ENCODE measurements around the gene ADGRL3. TPM values are rescaled to one million over a fixed set of nuclear protein-coding genes. Genes with fewer than 3 reads are reported as not detected.

ADGRL3 gene
- polyA plus RNA-seq, 2 donors: 0.12 to 0.20 TPM

GRCh38 chr4:61462451-61463326 lies 262.6 kb downstream of the ADGRL3 start:
- no peaks in the 10 kb centered on the region for H3K4me1 ChIP-seq (ENCODE audit: control insufficient read depth in 2 of 2, insufficient read depth in 2 of 2, low read length in 1 of 2)
- peak overlapping the region; percentile 9 to 52 for H3K27ac ChIP-seq (ENCODE audit: low read depth in 2 of 2, low read length in 1 of 2)
- peak overlapping the region in 1 of 2 donors; percentile 8 for H3K4me3 ChIP-seq (ENCODE audit: low read depth in 1 of 2, low read length in 2 of 2)
- H3K9me3 ChIP-seq (ENCODE audit: control insufficient read depth in 2 of 2, insufficient read depth in 1 of 2, low read depth in 1 of 2, low read length in 1 of 2): no peaks in the 10 kb centered on the region
- H3K36me3 ChIP-seq (ENCODE audit: control insufficient read depth in 2 of 2, insufficient read depth in 2 of 2, low read length in 1 of 2): no peaks in the 10 kb centered on the region
- WGBS, 2 donors: 27 to 38% methylated on average over 5 of the region's 5 CpGs
- H3K27me3 ChIP-seq (ENCODE audit: control insufficient read depth in 1 of 2, insufficient read depth in 2 of 2, low read length in 2 of 2): no peaks in the 10 kb centered on the region

GRCh38 chr4:61468024-61468720 lies 268.0 kb downstream of the ADGRL3 start:
- no peak overlapping the region for H3K4me3 ChIP-seq (ENCODE audit: low read depth in 1 of 2, low read length in 2 of 2)
- WGBS, 2 donors: 50 to 60% methylated on average over 6 of the region's 6 CpGs
- H3K9me3 ChIP-seq (ENCODE audit: control insufficient read depth in 2 of 2, insufficient read depth in 1 of 2, low read depth in 1 of 2, low read length in 1 of 2): no peaks in the 10 kb centered on the region

GRCh38 chr4:61473306-61473705 lies 273.2 kb downstream of the ADGRL3 start:
- WGBS, 2 donors: 71 to 74% methylated on average over 3 of the region's 3 CpGs
- H3K27me3 ChIP-seq (ENCODE audit: control insufficient read depth in 1 of 2, insufficient read depth in 2 of 2, low read length in 2 of 2): no peaks in the 10 kb centered on the region
- no peak overlapping the region for H3K27ac ChIP-seq (ENCODE audit: low read depth in 2 of 2, low read length in 1 of 2)
- H3K4me1 ChIP-seq (ENCODE audit: control insufficient read depth in 2 of 2, insufficient read depth in 2 of 2, low read length in 1 of 2): no peaks in the 10 kb centered on the region
- no peaks in the 10 kb centered on the region for H3K9me3 ChIP-seq (ENCODE audit: control insufficient read depth in 2 of 2, insufficient read depth in 1 of 2, low read depth in 1 of 2, low read length in 1 of 2)
- H3K36me3 ChIP-seq (ENCODE audit: control insufficient read depth in 2 of 2, insufficient read depth in 2 of 2, low read length in 1 of 2): no peaks in the 10 kb centered on the region
- H3K4me3 ChIP-seq (ENCODE audit: low read depth in 1 of 2, low read length in 2 of 2): no peak overlapping the region

More at GRCh38 chr4:61468024-61468720, 268.0 kb downstream of the ADGRL3 start:
- Histone ChIP-seq H3K4me1 (ENCODE audit: control insufficient read depth in 2 of 2, insufficient read depth in 2 of 2, low read length in 1 of 2) (no peaks in the 10 kb centered on the region), H3K36me3 (ENCODE audit: control insufficient read depth in 2 of 2, insufficient read depth in 2 of 2, low read length in 1 of 2) (no peaks in the 10 kb centered on the region), H3K27me3 (ENCODE audit: control insufficient read depth in 1 of 2, insufficient read depth in 2 of 2, low read length in 2 of 2) (no peaks in the 10 kb centered on the region), H3K27ac (ENCODE audit: low read depth in 2 of 2, low read length in 1 of 2) (no peak overlapping the region)

- no peaks in the 10 kb centered on the region for H3K9me3 ChIP-seq (ENCODE audit: control insufficient read depth in 2 of 2, insufficient read depth in 1 of 2, low read depth in 1 of 2, low read length in 1 of 2)
- H3K27ac ChIP-seq (ENCODE audit: low read depth in 2 of 2, low read length in 1 of 2): no peak overlapping the region
- H3K36me3 ChIP-seq (ENCODE audit: control insufficient read depth in 2 of 2, insufficient read depth in 2 of 2, low read length in 1 of 2): no peaks in the 10 kb centered on the region
- no peaks in the 10 kb centered on the region for H3K4me1 ChIP-seq (ENCODE audit: control insufficient read depth in 2 of 2, insufficient read depth in 2 of 2, low read length in 1 of 2)
- no peak overlapping the region for H3K4me3 ChIP-seq (ENCODE audit: low read depth in 1 of 2, low read length in 2 of 2)
- no peaks in the 10 kb centered on the region for H3K27me3 ChIP-seq (ENCODE audit: control insufficient read depth in 1 of 2, insufficient read depth in 2 of 2, low read length in 2 of 2)
Measured at GRCh38 chr4:61478340-61478739, 278.2 kb downstream of the ADGRL3 start.

GRCh38 chr4:61485056-61485455 lies 284.9 kb downstream of the ADGRL3 start:
- no peaks in the 10 kb centered on the region for H3K36me3 ChIP-seq (ENCODE audit: control insufficient read depth in 2 of 2, insufficient read depth in 2 of 2, low read length in 1 of 2)
- no peaks in the 10 kb centered on the region for H3K9me3 ChIP-seq (ENCODE audit: control insufficient read depth in 2 of 2, insufficient read depth in 1 of 2, low read depth in 1 of 2, low read length in 1 of 2)
- no peaks in the 10 kb centered on the region for H3K27me3 ChIP-seq (ENCODE audit: control insufficient read depth in 1 of 2, insufficient read depth in 2 of 2, low read length in 2 of 2)
- WGBS, 2 donors: 92 to 93% methylated on average over 3 of the region's 3 CpGs
- H3K4me1 ChIP-seq (ENCODE audit: control insufficient read depth in 2 of 2, insufficient read depth in 2 of 2, low read length in 1 of 2): no peaks in the 10 kb centered on the region
- no peak overlapping the region for H3K4me3 ChIP-seq (ENCODE audit: low read depth in 1 of 2, low read length in 2 of 2)
- no peak overlapping the region for H3K27ac ChIP-seq (ENCODE audit: low read depth in 2 of 2, low read length in 1 of 2)

- 45 to 71% methylated on average over 3 of the region's 3 CpGs for WGBS, 2 donors
- no peaks in the 10 kb centered on the region for H3K4me1 ChIP-seq (ENCODE audit: control insufficient read depth in 2 of 2, insufficient read depth in 2 of 2, low read length in 1 of 2)
- no peak overlapping the region for H3K27ac ChIP-seq (ENCODE audit: low read depth in 2 of 2, low read length in 1 of 2)
- H3K9me3 ChIP-seq (ENCODE audit: control insufficient read depth in 2 of 2, insufficient read depth in 1 of 2, low read depth in 1 of 2, low read length in 1 of 2): no peaks in the 10 kb centered on the region
- H3K36me3 ChIP-seq (ENCODE audit: control insufficient read depth in 2 of 2, insufficient read depth in 2 of 2, low read length in 1 of 2): no peaks in the 10 kb centered on the region
- no peak overlapping the region for H3K4me3 ChIP-seq (ENCODE audit: low read depth in 1 of 2, low read length in 2 of 2)
- H3K27me3 ChIP-seq (ENCODE audit: control insufficient read depth in 1 of 2, insufficient read depth in 2 of 2, low read length in 2 of 2): no peaks in the 10 kb centered on the region
Measured at GRCh38 chr4:61489927-61490326, 289.8 kb downstream of the ADGRL3 start.

GRCh38 chr4:61493041-61493440 lies 292.9 kb downstream of the ADGRL3 start:
- Histone ChIP-seq H3K4me1 (ENCODE audit: control insufficient read depth in 2 of 2, insufficient read depth in 2 of 2, low read length in 1 of 2) (no peaks in the 10 kb centered on the region), H3K27ac (ENCODE audit: low read depth in 2 of 2, low read length in 1 of 2) (no peak overlapping the region), H3K27me3 (ENCODE audit: control insufficient read depth in 1 of 2, insufficient read depth in 2 of 2, low read length in 2 of 2) (no peaks in the 10 kb centered on the region), H3K9me3 (ENCODE audit: control insufficient read depth in 2 of 2, insufficient read depth in 1 of 2, low read depth in 1 of 2, low read length in 1 of 2) (no peaks in the 10 kb centered on the region), H3K4me3 (ENCODE audit: low read depth in 1 of 2, low read length in 2 of 2) (no peak overlapping the region), H3K36me3 (ENCODE audit: control insufficient read depth in 2 of 2, insufficient read depth in 2 of 2, low read length in 1 of 2) (no peaks in the 10 kb centered on the region)
- 81 to 82% methylated on average over 4 of the region's 4 CpGs for WGBS, 2 donors

- Histone ChIP-seq H3K9me3 (ENCODE audit: control insufficient read depth in 2 of 2, insufficient read depth in 1 of 2, low read depth in 1 of 2, low read length in 1 of 2) (no peaks in the 10 kb centered on the region), H3K27me3 (ENCODE audit: control insufficient read depth in 1 of 2, insufficient read depth in 2 of 2, low read length in 2 of 2) (no peaks in the 10 kb centered on the region), H3K36me3 (ENCODE audit: control insufficient read depth in 2 of 2, insufficient read depth in 2 of 2, low read length in 1 of 2) (no peaks in the 10 kb centered on the region), H3K4me3 (ENCODE audit: low read depth in 1 of 2, low read length in 2 of 2) (no peak overlapping the region), H3K4me1 (ENCODE audit: control insufficient read depth in 2 of 2, insufficient read depth in 2 of 2, low read length in 1 of 2) (no peaks in the 10 kb centered on the region), H3K27ac (ENCODE audit: low read depth in 2 of 2, low read length in 1 of 2) (no peak overlapping the region)
- WGBS, 2 donors: 90 to 94% methylated on average over 6 of the region's 6 CpGs
Measured at GRCh38 chr4:61493470-61493869, 293.3 kb downstream of the ADGRL3 start.

GRCh38 chr4:61500883-61501282 lies 300.8 kb downstream of the ADGRL3 start:
- Histone ChIP-seq H3K36me3 (ENCODE audit: control insufficient read depth in 2 of 2, insufficient read depth in 2 of 2, low read length in 1 of 2) (no peaks in the 10 kb centered on the region), H3K27ac (ENCODE audit: low read depth in 2 of 2, low read length in 1 of 2) (no peak overlapping the region), H3K4me1 (ENCODE audit: control insufficient read depth in 2 of 2, insufficient read depth in 2 of 2, low read length in 1 of 2) (no peaks in the 10 kb centered on the region), H3K4me3 (ENCODE audit: low read depth in 1 of 2, low read length in 2 of 2) (no peak overlapping the region), H3K27me3 (ENCODE audit: control insufficient read depth in 1 of 2, insufficient read depth in 2 of 2, low read length in 2 of 2) (no peaks in the 10 kb centered on the region), H3K9me3 (ENCODE audit: control insufficient read depth in 2 of 2, insufficient read depth in 1 of 2, low read depth in 1 of 2, low read length in 1 of 2) (no peaks in the 10 kb centered on the region)
